Measurements from ENCODE around the gene CCDC18.

GRCh38 chr1:93235261-93235660 lies 54.7 kb downstream of the CCDC18 start:
- TF ChIP-seq POLR2AphosphoS5 (IDR thresholded peaks at IDR 0.05; ENCODE audit: low read depth, low read length) = no peak
- TF ChIP-seq REST (IDR thresholded peaks at IDR 0.05; ENCODE audit: insufficient read depth in 1 of 2, low read depth in 2 of 2, low read length in 2 of 2) = no peak
- TF ChIP-seq SIN3A (IDR thresholded peaks at IDR 0.05; ENCODE audit: borderline replicate concordance, insufficient read depth, low read length) = no peak
- TF ChIP-seq TAF1 (IDR thresholded peaks at IDR 0.05; ENCODE audit: borderline replicate concordance, insufficient read depth, low read length) = no peak
